Esophagus muscularis mucosa (tissue), 4 donors: ENCODE data around the gene JPH3. TPM values are rescaled to one million over a fixed set of nuclear protein-coding genes. Genes with fewer than 3 reads are reported as not detected.

ENCODE experiments used
- DNase-seq: peaks from one replicate; pipeline ENCODE4 v3.0.0-alpha.2; 2017; ENCODE audit errors: extremely low spot score
- H3K27ac ChIP-seq, 4 donors: fragments of 200-600 bp; sonication (generic); replicated peaks in 1 of 4; 1 replicate in 3 of 4; 2 replicates in 1 of 4; pipeline ENCODE4 v1.5.1; 2016 to 2019; ENCODE audit warnings: mild to moderate bottlenecking in 1 of 4
- H3K27me3 ChIP-seq, 4 donors: fragments of 200-600 bp; sonication (generic); one replicate each; pipeline versions ENCODE4 v1.5.1 to v1.6.0; 2016 to 2019
- H3K36me3 ChIP-seq, 4 donors: fragments of 200-600 bp; sonication (generic); one replicate each; pipeline ENCODE4 v1.5.1; 2016 to 2019
- H3K4me1 ChIP-seq, 4 donors: fragments of 200-600 bp; sonication (generic); one replicate each; pipeline ENCODE4 v1.5.1; 2016 to 2019
- H3K4me3 ChIP-seq, 4 donors: fragments of 200-600 bp; sonication (generic); 1 replicate in 2 of 4; 2 replicates in 2 of 4; pipeline ENCODE4 v1.5.1; 2016 to 2019; ENCODE audit warnings: mild to moderate bottlenecking in 4 of 4, moderate library complexity in 1 of 4
- H3K9me3 ChIP-seq, 4 donors: fragments of 200-600 bp; sonication (generic); 1 replicate in 3 of 4; 2 replicates in 1 of 4; pipeline ENCODE4 v1.5.1; 2016 to 2019
- CTCF ChIP-seq, 3 experiments: fragments of 200-600 bp in 2 of 3; fragments of 450-650 bp in 1 of 3; sonication (generic) in 2 of 3; IDR thresholded peaks; one replicate each; pipeline ENCODE4 v1.5.1; 2017 to 2019; ENCODE audit warnings: antibody characterized with exemption in 3 of 3, mild to moderate bottlenecking in 2 of 3, moderate library complexity in 1 of 3
- EP300 ChIP-seq: sonication (generic); formaldehyde crosslinking; IDR thresholded peaks from one replicate; pipeline ENCODE4 v1.6.1; 2017; ENCODE audit warnings: antibody characterized with exemption
- POLR2A ChIP-seq: fragments of 450-650 bp; IDR thresholded peaks from one replicate; pipeline ENCODE4 v1.6.1; 2017; ENCODE audit warnings: antibody characterized with exemption, moderate library complexity, mild to moderate bottlenecking, low read depth
- POLR2AphosphoS5 ChIP-seq, 2 donors: sonication (generic); formaldehyde crosslinking; IDR thresholded peaks; one replicate each; pipeline ENCODE4 v1.6.1; 2017; ENCODE audit warnings: antibody characterized with exemption in 2 of 2
- WGBS: methylation state at CpG from one replicate; pipeline ENCODE4 v1.1.5; 2018; 5-methylcytosine and 5-hydroxymethylcytosine counted together
- intact Hi-C: fragments of 100-400 bp; cut with DNase I; formaldehyde crosslinking; loops from one replicate; pipeline ENCODE4 v1.15.1; 2023
- total RNA-seq, 4 donors: library from RNA; depleted of rRNA; stranded (reverse); fragments of >200 nt; gene quantifications; one replicate each; pipeline versions ENCODE4 v1.1.0 to v1.2.1, GENCODE V29; 2016

JPH3 gene
- total RNA-seq, 4 donors from 2014 or later = 0.42 to 2.2 (median 0.54) TPM

GRCh38 chr16:87685766-87686165, 83.5 kb downstream of the JPH3 start:
- Histone ChIP-seq H3K4me1 (peaks cover 0 to 3% (median 0%) of the 10 kb centered on the region in 4 donors), H3K27ac (no peak overlapping the region), H3K9me3 (no peaks in the 10 kb centered on the region), H3K27me3 (peaks cover 0 to 97% (median 5%) of the 10 kb centered on the region in 4 donors), H3K36me3 (no peaks in the 10 kb centered on the region), H3K4me3 (no peak overlapping the region)
- WGBS = 79% methylated on average over 12 of the region's 13 CpGs
- TF ChIP-seq POLR2A (no peak), CTCF (IDR thresholded peaks at IDR 0.05) (no peak), POLR2AphosphoS5 (IDR thresholded peaks at IDR 0.05) (no peak), EP300 (no peak)
- intact Hi-C loops = no loop called here
- DNase-seq = no peak

DNA sequence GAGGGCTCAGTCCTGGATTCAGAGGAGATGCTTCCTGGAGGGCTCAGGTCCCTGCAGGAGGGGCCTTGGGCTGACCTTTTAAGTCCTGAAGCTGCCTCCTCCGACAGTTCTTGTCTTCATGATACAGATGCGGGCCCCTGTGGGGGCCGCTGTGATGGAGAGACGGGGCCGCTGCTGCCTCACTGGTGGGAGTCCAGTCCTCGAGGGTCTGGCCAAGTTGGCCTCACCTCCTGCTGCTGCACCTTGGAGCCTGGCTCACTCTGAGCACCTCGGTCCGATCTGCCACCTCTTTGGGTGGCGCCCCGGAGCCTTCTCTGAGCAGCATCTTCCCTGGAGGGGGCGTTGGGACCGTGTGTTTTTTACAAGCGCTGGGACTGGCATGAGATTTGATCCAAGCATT, 84.4 kb downstream of the JPH3 start:
- Histone ChIP-seq H3K4me3 (no peak overlapping the region), H3K27me3 (peaks cover 0 to 99% (median 5%) of the 10 kb centered on the region in 4 donors), H3K9me3 (no peaks in the 10 kb centered on the region), H3K4me1 (peaks cover 0 to 10% (median 2%) of the 10 kb centered on the region in 4 donors), H3K27ac (no peak overlapping the region), H3K36me3 (no peaks in the 10 kb centered on the region)
- intact Hi-C loops = no loop called here
- DNase-seq = no peak
- WGBS = 75% methylated on average over 5 of the region's 13 CpGs
- TF ChIP-seq CTCF (IDR thresholded peaks at IDR 0.05) = no peak
- no peak for TF ChIP-seq POLR2AphosphoS5 (IDR thresholded peaks at IDR 0.05)
- no peak for TF ChIP-seq POLR2A
- TF ChIP-seq EP300 = no peak

DNA sequence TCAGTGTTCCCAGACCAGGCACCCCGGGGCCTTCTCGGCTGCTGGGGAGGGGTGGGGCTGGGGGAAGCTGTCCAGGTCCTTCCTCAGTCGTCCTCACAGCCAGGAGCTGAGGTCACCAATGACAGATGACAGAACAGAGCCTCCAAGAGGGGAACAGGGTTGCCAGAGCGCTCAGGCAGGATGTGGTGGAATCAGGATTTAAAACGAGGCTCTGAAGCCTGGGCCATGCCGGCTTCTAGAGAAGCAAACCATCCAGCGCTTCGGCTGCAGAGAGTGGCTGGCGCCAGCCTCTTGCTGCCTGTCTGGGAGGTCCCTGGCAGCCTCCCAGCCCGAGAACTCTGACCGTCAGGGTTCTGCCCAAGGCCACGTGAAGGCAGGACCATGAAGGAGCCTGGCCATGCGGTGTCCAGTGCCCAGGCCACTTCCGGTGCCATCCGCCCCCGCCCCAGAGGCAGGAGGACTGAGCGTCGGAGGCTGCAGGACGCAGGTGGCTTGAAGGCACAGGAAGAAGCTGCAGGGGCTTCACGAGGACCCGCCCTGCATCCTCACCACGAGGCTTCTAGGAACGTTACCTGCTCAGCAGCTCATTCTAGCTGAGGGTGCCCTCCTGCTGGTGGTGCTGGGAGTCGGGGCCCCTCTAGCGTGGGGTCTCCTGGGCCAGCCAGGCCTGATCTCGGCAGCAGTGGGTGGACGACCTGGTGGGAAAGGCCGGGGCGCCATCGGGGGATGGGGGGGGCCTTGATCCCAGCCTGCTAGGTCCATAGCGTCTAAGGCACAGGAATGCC, 85.0 kb downstream of the JPH3 start:
- Histone ChIP-seq H3K27ac (no peak overlapping the region), H3K27me3 (peaks cover 0 to 97% (median 5%) of the 10 kb centered on the region in 4 donors), H3K9me3 (no peaks in the 10 kb centered on the region), H3K4me1 (peaks cover 0 to 8% (median 3%) of the 10 kb centered on the region in 4 donors), H3K4me3 (no peak overlapping the region), H3K36me3 (no peaks in the 10 kb centered on the region)
- DNase-seq = no peak
- intact Hi-C loops = no loop called here
- TF ChIP-seq POLR2A (no peak), EP300 (no peak), POLR2AphosphoS5 (IDR thresholded peaks at IDR 0.05) (no peak), CTCF (IDR thresholded peaks at IDR 0.05) (no peak)
- 61% methylated on average over 9 of the region's 31 CpGs for WGBS

DNA sequence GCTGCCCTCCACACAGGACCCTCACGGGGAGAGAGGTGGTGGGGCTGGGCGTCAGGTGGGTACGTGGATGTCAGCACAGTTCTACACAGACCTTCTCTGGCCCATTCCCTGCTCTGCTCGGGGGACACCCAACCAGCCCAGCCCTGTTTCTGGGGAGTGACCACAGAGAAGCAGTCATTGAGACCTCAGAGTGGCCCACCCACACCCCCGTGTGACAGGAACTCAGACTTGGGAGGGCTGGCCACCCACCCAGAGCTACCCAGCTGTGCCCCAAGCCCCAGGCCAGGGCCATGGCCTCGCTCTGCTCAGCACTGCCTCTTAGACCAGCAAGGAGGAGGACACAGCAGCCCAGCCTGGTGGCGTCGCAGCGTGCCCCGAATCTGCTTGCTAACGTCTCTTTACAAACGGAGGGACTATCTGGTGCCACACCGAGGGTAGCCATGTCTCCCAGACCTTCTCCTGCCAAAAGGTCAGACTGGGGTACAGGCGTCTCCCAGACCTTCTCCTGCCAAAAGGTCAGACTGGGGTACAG, 85.8 kb downstream of the JPH3 start:
- Histone ChIP-seq H3K36me3 (no peaks in the 10 kb centered on the region), H3K27ac (no peak overlapping the region), H3K4me3 (no peak overlapping the region), H3K9me3 (no peaks in the 10 kb centered on the region), H3K4me1 (peaks cover 0 to 8% (median 3%) of the 10 kb centered on the region in 4 donors), H3K27me3 (peaks cover 0 to 90% (median 5%) of the 10 kb centered on the region in 4 donors)
- 86% methylated on average over 5 of the region's 14 CpGs for WGBS
- no peak for TF ChIP-seq POLR2AphosphoS5 (IDR thresholded peaks at IDR 0.05)
- TF ChIP-seq CTCF (IDR thresholded peaks at IDR 0.05) = no peak
- TF ChIP-seq POLR2A = no peak
- no peak for TF ChIP-seq EP300
- no peak for DNase-seq
- intact Hi-C loops = no loop called here
